ENCODE measurements around the gene CRNKL1. TPM values are rescaled to one million over a fixed set of nuclear protein-coding genes. Genes with fewer than 3 reads are reported as not detected.
A peak's percentile ranks its signal among the peaks of the same experiment; 100 is the strongest.

Gene CRNKL1
- total RNA-seq, 1 experiment from 2014 or later, result 20.4 TPM

GRCh38 chr20:20017001-20017843 lies 35.0 kb downstream of the CRNKL1 start, which contains the start of gene NAA20:
TSS of gene NAA20 (plus strand) at chr20:20017362. CDS start at chr20:20017397, 35 bp downstream.
- Histone ChIP-seq H3K79me2 (ENCODE audit: insufficient read depth, low read length) (peaks cover 51% of the 10 kb centered on the region), H3K4me1 (ENCODE audit: control insufficient read depth in 1 of 2, insufficient read depth in 2 of 2, low read length in 2 of 2) (peaks cover 22 to 30% of the 10 kb centered on the region in 2 experiments), H3K4me3 (replicated peaks in 1 of 2; ENCODE audit: low read depth in 1 of 2, low read length in 2 of 2) (peak within 1 kb of the TSS; percentile 89 to 98), H3K27me3 (ENCODE audit: insufficient read depth, low read length) (no peaks in the 10 kb centered on the region), H3K27ac (ENCODE audit: low read depth, low read length) (peak within 1 kb of the TSS; percentile 77), H3K9me2 (ENCODE audit: insufficient read depth) (no peaks in the 10 kb centered on the region), H3K36me3 (ENCODE audit: control insufficient read depth in 1 of 2, insufficient read depth in 2 of 2, low read length in 2 of 2) (no peaks in the 10 kb centered on the region), H2AFZ (ENCODE audit: low read depth, low read length, poor library complexity, severe bottlenecking) (peak within 1 kb of the TSS; percentile 88), H3K4me2 (ENCODE audit: low read length) (peak within 1 kb of the TSS; percentile 87), H3K9me3 (ENCODE audit: control insufficient read depth in 1 of 2, insufficient read depth in 1 of 2, low read depth in 1 of 2, low read length in 2 of 2) (no peaks in the 10 kb centered on the region), H4K20me1 (ENCODE audit: insufficient read depth) (peaks cover 8% of the 10 kb centered on the region; the same call in 1 of the 2 replicates), H3K9ac (ENCODE audit: low read length) (peak within 1 kb of the TSS; percentile 92)
- TF ChIP-seq POLR2AphosphoS5 (IDR thresholded peaks at IDR 0.05; ENCODE audit: low read depth, low read length) (peak; percentile 73), CEBPB (IDR thresholded peaks at IDR 0.05; ENCODE audit: low read depth) (no peak), RAD21 (IDR thresholded peaks at IDR 0.05; ENCODE audit: low read depth) (peak; percentile 40), SP1 (IDR thresholded peaks at IDR 0.05; ENCODE audit: low read depth) (peak; percentile 23; the same call in 1 of the 2 replicates), YY1 (IDR thresholded peaks at IDR 0.05; ENCODE audit: extremely low read depth, insufficient replicate concordance, low read depth, low read length) (no peak), FOSL1 (IDR thresholded peaks at IDR 0.05; ENCODE audit: low read depth) (no peak), ZFX (IDR thresholded peaks at IDR 0.05) (peak; percentile 92), CTCF (IDR thresholded peaks at IDR 0.05 in 2 of 3, conservative IDR thresholded peaks at IDR 0.05 in 1 of 3; ENCODE audit: borderline replicate concordance in 1 of 3, insufficient read depth in 1 of 3, low read depth in 2 of 3, low read length in 2 of 3) (peak in 2 of 3 experiments; percentile 46 to 68; a peak in 4 of 6 replicates), CBX3 (IDR thresholded peaks at IDR 0.05; ENCODE audit: low read depth) (peak; percentile 24), POLR2A (IDR thresholded peaks at IDR 0.05; ENCODE audit: borderline replicate concordance, extremely low read depth, insufficient read depth, insufficient read length) (peak; percentile 54), ELF1 (IDR thresholded peaks at IDR 0.05; ENCODE audit: borderline replicate concordance, low read depth) (0 out of 2 replicates have a peak, but pooled peaks have one; percentile 39), MAX (IDR thresholded peaks at IDR 0.05) (peak; percentile 81), TCF7L2 (IDR thresholded peaks at IDR 0.05; ENCODE audit: borderline replicate concordance, extremely low read depth, insufficient read depth, insufficient read length) (peak; percentile 17)
- POLR2A ChIA-PET, result interaction anchor here (1.0 to 1.7 kb wide), 3 partner anchors 9 to 25 kb away, joined by 3 to 5 read pairs (median 4); no protein-coding TSS in a partner anchor
- BruUV-seq (replicated peaks), result no TSS peak
- ATAC-seq (peak; percentile 95), DNase-seq (ENCODE audit: low read depth, low spot score) (peak; percentile 91)
- RAD21 ChIA-PET (ENCODE audit: low non-redundant PET in 1 of 2, low total read pairs in 2 of 2, uncharacterized antibody in 2 of 2, unreplicated experiment in 2 of 2), result no interaction called here
- intact Hi-C loops (cut with micrococcal nuclease), result loop anchor here (5.0 kb wide), 1 partner anchor 230 kb away; no protein-coding TSS in a partner anchor
- CTCF ChIA-PET, result interaction anchor here (1.1 to 2.3 kb wide), 4 partner anchors 10 to 36 kb away, joined by 3 to 14 read pairs (median 5); partner anchors contain the start of genes CFAP61 and CRNKL1
